GM18507 (cell line): Measurements from ENCODE around the gene MARCHF6.
"Not testable (repeated sequence)": the region's sequence is repeated elsewhere in the genome, so short reads cannot be mapped to it uniquely, and the experiment has no call there.

ENCODE experiments used
- DNase-seq: peaks from one replicate; pipeline ENCODE4 v3.0.0; 2011; ENCODE audit warnings: low read depth; ENCODE audit not compliant: insufficient read length; ENCODE audit errors: extremely low spot score
- FAIRE-seq: peaks from 2 replicates; lab custom pipeline; 2011; peaks lifted over from hg19 to GRCh38; lab: Jason Lieb, UNC

The MARCHF6 gene

GRCh38 chr5:10372726-10373709 lies 19.5 kb downstream of the MARCHF6 start:
- no peak for DNase-seq
- no peak for FAIRE-seq

- no peak for DNase-seq
- FAIRE-seq, result no peak
Measured at GRCh38 chr5:10374046-10375022, 20.8 kb downstream of the MARCHF6 start.

DNA sequence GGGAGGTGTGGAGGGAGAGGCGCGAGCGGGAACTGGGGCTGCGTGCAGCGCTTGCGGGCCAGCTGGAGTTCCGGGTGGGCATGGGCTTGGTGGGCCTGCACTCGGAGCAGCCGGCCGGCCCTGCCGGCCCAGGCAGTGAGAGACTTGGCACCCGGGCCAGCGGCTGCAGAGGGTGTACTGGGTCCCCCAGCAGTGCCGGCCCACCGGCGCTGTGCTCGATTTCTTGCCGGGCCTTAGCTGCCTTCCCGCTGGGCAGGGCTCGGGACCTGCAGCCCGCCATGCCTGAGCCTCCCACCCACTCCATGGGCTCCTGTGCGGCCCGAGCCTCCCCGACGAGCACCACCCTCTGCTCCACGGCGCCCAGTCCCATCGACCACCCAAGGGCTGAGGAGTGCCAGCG lies 21.7 kb downstream of the MARCHF6 start:
- DNase-seq, FAIRE-seq: not testable (repeated sequence)

- no peak for DNase-seq
- FAIRE-seq, result no peak
Measured at GRCh38 chr5:10376544-10376943, 23.0 kb downstream of the MARCHF6 start.

GRCh38 chr5:10377081-10377480 lies 23.6 kb downstream of the MARCHF6 start:
- FAIRE-seq, result no peak

GRCh38 chr5:10381803-10382202 lies 28.3 kb downstream of the MARCHF6 start:
- FAIRE-seq, result no peak
- no peak for DNase-seq

More at GRCh38 chr5:10377081-10377480, 23.6 kb downstream of the MARCHF6 start:
- DNase-seq, result no peak

GRCh38 chr5:10384483-10384882 lies 31.0 kb downstream of the MARCHF6 start:
- FAIRE-seq (no peak), DNase-seq (no peak)

GRCh38 chr5:10387690-10388089 lies 34.2 kb downstream of the MARCHF6 start:
- FAIRE-seq (no peak), DNase-seq (no peak)

DNA sequence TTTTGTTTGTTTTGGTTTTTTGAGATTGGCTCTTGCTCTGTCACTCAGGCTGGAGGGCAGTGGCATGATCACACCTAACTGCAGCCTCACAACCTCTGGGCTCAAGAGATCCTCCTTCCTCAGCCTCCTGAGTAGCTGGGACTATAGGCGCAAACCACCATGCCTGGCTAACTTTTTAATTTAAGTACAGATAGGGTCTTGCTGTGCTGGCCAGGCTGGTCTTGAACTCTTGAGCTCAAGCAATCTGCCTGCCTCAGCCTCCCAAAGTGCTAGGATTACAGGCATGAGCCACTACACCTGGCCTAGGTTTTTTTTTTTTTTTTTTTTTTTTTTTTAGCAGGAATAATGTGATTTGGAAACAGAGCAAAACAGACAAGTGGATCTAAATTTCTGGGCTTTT lies 37.6 kb downstream of the MARCHF6 start:
- DNase-seq (no peak), FAIRE-seq (no peak)

DNA sequence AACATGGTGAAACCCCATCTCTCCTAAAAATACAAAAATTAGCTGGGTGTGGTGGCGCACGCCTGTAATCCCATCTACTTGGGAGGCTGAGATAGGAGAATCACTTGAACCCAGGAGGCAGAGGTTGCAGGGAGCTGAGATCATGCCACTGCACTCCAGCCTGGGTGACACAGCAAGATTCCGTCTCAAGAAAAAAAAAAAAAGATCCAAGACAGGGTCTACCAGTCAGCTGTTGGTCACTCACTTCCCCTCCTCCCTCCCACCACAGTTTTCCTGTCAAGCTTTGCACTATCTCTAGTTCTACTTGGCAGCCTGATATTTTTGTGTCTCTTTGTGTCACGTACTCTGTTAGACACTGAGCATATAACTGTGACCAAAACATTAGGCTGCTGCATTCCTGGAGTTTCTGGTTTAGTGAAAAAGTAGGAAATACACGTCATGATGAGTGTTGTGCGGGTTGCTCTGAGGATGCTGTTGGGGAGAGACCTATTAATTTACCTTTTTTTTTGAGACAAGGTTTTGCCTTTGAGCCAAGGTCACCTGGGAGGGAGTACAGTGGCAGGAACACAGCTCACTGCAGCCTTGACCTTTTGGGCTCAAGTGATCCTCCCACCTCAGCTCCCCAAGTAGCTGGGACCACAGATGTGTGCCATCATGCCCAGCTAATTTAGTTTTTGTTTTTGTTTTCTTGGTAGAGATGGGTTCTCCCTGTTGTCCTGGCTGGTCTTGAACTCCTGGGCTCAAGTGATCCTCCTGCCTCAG lies 39.3 kb downstream of the MARCHF6 start:
- not testable (repeated sequence) for FAIRE-seq, DNase-seq

GRCh38 chr5:10393491-10393890 lies 40.0 kb downstream of the MARCHF6 start:
- no peak for FAIRE-seq

DNA sequence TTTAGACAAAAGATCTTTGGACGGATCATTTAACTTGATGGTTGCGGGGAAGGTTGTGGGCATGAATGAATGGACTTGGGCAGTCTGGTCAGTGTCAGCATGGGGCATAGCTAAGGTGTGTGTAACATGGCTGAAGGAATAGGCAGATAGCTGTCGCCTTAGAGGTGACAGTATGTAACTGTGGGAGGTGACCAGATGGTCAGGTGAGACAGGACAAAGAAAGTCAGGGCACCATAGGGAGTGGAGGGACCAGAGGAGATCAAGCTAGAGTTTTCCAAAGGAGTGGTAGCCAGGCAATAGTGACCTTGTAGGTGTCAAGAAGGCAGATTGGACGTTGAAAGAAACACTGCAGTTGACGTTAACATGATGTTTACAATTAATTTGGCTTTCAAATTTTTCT lies 43.1 kb downstream of the MARCHF6 start:
- no peak for DNase-seq
- FAIRE-seq, result no peak

More at GRCh38 chr5:10393491-10393890, 40.0 kb downstream of the MARCHF6 start:
- DNase-seq, result no peak

- DNase-seq (no peak), FAIRE-seq (no peak)
Measured at GRCh38 chr5:10399839-10400238, 46.3 kb downstream of the MARCHF6 start.

- no peak for DNase-seq
- FAIRE-seq, result no peak
Measured at GRCh38 chr5:10400411-10400810, 46.9 kb downstream of the MARCHF6 start.

DNA sequence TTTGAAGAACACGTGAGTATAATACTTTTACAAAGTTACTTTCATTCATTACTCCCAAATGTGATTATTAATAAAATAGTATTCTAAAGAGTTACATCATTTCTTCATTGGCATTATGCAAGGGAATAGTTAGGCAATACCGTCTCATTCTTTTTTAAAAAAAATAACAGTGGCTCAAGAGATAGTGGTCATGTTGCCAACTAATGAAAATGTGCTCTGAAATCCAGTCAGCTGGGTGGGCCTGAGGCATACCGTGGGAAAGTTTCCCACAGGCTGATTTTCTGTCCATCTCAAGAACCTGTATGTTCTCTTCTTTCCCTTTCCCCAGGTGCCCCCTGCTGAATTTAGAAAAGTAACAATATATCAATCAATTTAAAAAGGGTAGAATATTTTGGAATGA lies 47.3 kb downstream of the MARCHF6 start:
- DNase-seq (no peak), FAIRE-seq (no peak)

DNA sequence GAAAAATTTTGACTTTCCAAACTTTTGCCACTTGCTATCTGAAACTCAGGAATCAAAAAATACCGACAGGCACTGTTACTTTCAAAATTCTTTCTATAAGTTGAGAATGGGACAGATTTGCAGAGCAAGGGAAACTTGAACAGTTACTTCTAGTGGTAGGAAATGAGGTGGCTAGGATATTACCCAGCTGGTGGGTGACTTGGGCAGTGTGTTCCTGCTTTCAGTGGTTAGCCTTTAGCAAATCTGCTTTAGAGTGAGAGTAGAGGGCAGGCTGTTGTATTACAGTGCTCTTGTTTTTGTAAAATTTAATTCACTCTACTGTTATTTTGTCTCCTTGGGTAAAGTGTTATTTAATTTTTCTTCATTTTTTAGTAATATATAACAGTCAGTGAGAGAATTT lies 48.0 kb downstream of the MARCHF6 start:
- no peak for DNase-seq
- FAIRE-seq, result peak; percentile 24
